LNCAP (cell line): ENCODE data around the gene OR10H4.

Source experiments
- CTCF ChIP-seq: fragments of 450-650 bp; IDR thresholded peaks from 2 replicates; pipeline ENCODE4 v1.5.1; 2017; ENCODE audit warnings: mild to moderate bottlenecking

The OR10H4 gene

GRCh38 chr19:15989889-15990288, 41.1 kb downstream of the OR10H4 start:
- no peak for TF ChIP-seq CTCF

DNA sequence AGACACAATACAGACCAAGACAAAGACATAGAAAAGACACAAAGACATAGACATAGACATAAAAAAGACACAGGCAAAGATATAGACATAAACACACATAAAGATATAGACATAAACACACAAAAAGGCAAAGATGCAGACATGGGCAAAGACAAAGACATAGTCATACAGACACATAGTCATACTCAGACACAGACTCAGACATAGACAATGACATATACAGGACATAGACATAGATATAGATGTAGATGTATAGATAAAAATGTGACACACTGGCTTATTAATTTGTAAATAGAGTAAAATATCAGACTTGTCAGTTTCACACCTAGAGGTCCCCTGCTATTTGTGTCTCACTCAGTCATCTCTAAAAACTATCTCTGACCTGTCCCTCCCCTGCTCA, 42.8 kb downstream of the OR10H4 start:
- no peak for TF ChIP-seq CTCF

- no peak for TF ChIP-seq CTCF
Observed at GRCh38 chr19:15992014-15992413, 43.2 kb downstream of the OR10H4 start.

- TF ChIP-seq CTCF: no peak
Observed at GRCh38 chr19:15995536-15995935, 46.7 kb downstream of the OR10H4 start.

DNA sequence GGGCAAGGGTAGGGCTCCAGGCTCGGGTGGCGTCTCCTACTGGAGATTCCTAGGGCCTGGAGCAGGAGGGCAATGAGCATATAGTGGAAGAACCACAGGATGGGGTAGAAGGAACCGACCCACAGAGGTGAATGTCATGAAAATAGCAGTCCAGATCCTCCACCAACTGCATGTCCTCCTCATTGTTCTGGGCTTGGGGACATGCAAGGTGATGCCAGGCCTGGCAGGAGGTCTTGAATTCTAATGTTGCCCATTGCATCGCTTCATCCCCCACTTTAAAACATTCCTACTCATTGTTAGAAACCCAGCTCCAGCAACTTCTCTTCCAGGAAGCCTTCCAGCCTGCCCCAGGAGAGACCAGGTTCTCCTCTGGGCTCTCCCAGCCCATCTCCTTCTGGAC, 49.4 kb downstream of the OR10H4 start:
- TF ChIP-seq CTCF: no peak
